A549 (cell line): ENCODE results near the gene CRB2. TPM values are rescaled to one million over a fixed set of nuclear protein-coding genes. Genes with fewer than 3 reads are reported as not detected.
A peak's percentile ranks its signal among the peaks of the same experiment; 100 is the strongest.

ENCODE experiments used
- ATAC-seq, 2 experiments: fragments of 200-7000 bp in 1 of 2; fragments of >200 bp in 1 of 2; cut with Nextera tagmentation in 1 of 2; cut with Tn5 transposase in 1 of 2; 3 replicates each; pipeline versions ENCODE4 v1.8.0 to v1.9.1; 2018 to 2020; ENCODE audit warnings: mild to moderate bottlenecking in 1 of 2, moderate library complexity in 1 of 2
- CTCF ChIA-PET: fragments of 300-600 bp; sonication (Branson Sonifier 250); formaldehyde crosslinking; extraction: SDS; loops from one replicate; lab custom pipeline; 2021; ENCODE audit warnings: antibody characterized with exemption, inconsistent platforms; lab: Yijun Ruan, JAX
- POLR2A ChIA-PET: fragments of 350-600 bp; formaldehyde crosslinking; extraction: SDS; loops from one replicate; lab custom pipeline; 2021; ENCODE audit warnings: antibody characterized with exemption, inconsistent platforms; lab: Yijun Ruan, JAX
- DNase-seq, 2 experiments: peaks; one replicate each; pipeline versions ENCODE4 v3.0.0 to v3.0.0-alpha.2; 2011 to 2016; ENCODE audit warnings: low read depth in 1 of 2, low spot score in 1 of 2
- FAIRE-seq: peaks from 2 replicates; lab custom pipeline; 2011; peaks lifted over from hg19 to GRCh38; lab: Jason Lieb, UNC
- H3K27ac ChIP-seq, 2 experiments: fragments of >200 bp; sonication (Bioruptor Twin); formaldehyde crosslinking; 3 replicates each; pipeline ENCODE4 v1.5.1; 2016 to 2017
- H3K4me1 ChIP-seq: fragments of >200 bp; sonication (Bioruptor Twin); formaldehyde crosslinking; 3 replicates; pipeline ENCODE4 v1.6.1; 2016
- H3K4me2 ChIP-seq: fragments of >200 bp; sonication (Bioruptor Twin); formaldehyde crosslinking; 3 replicates; pipeline ENCODE4 v1.6.1; 2016
- H3K4me3 ChIP-seq: fragments of >200 bp; sonication (Bioruptor Twin); formaldehyde crosslinking; 3 replicates; pipeline ENCODE4 v1.5.1; 2016
- H3K9me3 ChIP-seq: fragments of >200 bp; sonication (Bioruptor Twin); formaldehyde crosslinking; 3 replicates; pipeline ENCODE4 v1.6.1; 2016
- CBX8 ChIP-seq: fragments of 200-600 bp; sonication (generic); IDR thresholded peaks from 2 replicates; pipeline ENCODE4 v1.6.1; 2016
- CEBPB ChIP-seq, 2 experiments: fragments of >200 bp in 1 of 2; sonication (Bioruptor Twin) in 1 of 2; formaldehyde crosslinking in 1 of 2; IDR thresholded peaks; 2 replicates each; pipeline ENCODE4 v1.6.1; 2012 to 2016
- EHF ChIP-seq: fragments of 250-450 bp; sonication (Bioruptor Pico); IDR thresholded peaks from 2 replicates; pipeline ENCODE4 v1.5.0; 2020; ENCODE audit warnings: mild to moderate bottlenecking
- EHMT2 ChIP-seq: fragments of 200-600 bp; sonication (generic); IDR thresholded peaks from 2 replicates; pipeline ENCODE4 v1.6.1; 2016; ENCODE audit warnings: antibody characterized with exemption, low read depth, mild to moderate bottlenecking, moderate library complexity
- FOSL2 ChIP-seq, 2 experiments: fragments of 450-650 bp in 1 of 2; fragments of >200 bp in 1 of 2; sonication (Bioruptor Twin) in 1 of 2; formaldehyde crosslinking; IDR thresholded peaks; 2 replicates each; pipeline versions ENCODE4 v1.5.0 to v1.6.1; 2016 to 2020; ENCODE audit warnings: mild to moderate bottlenecking in 1 of 2, moderate library complexity in 1 of 2
- FOXS1 ChIP-seq: fragments of 250-450 bp; sonication (Bioruptor Pico); IDR thresholded peaks from 2 replicates; pipeline ENCODE4 v1.5.0; 2020; ENCODE audit warnings: mild to moderate bottlenecking, moderate library complexity
- HES2 ChIP-seq: fragments of >200 bp; sonication (Bioruptor Twin); formaldehyde crosslinking; IDR thresholded peaks from 2 replicates; pipeline ENCODE4 v1.6.1; 2016
- HMGXB4 ChIP-seq: fragments of 250-450 bp; sonication (Bioruptor Pico); IDR thresholded peaks from 2 replicates; pipeline ENCODE4 v1.5.0; 2021; ENCODE audit warnings: mild to moderate bottlenecking, moderate library complexity, borderline replicate concordance
- HOXB13 ChIP-seq: fragments of 250-450 bp; sonication (Bioruptor Pico); IDR thresholded peaks from 2 replicates; pipeline ENCODE4 v1.5.0; 2020; ENCODE audit warnings: low read depth, mild to moderate bottlenecking, moderate library complexity
- JUN ChIP-seq, 2 experiments: fragments of >200 bp; sonication (Bioruptor Twin); formaldehyde crosslinking; IDR thresholded peaks; 2 replicates in 1 of 2; 3 replicates in 1 of 2; pipeline ENCODE4 v1.6.1; 2016 to 2017
- JUNB ChIP-seq: fragments of >200 bp; sonication (Bioruptor Twin); formaldehyde crosslinking; IDR thresholded peaks from 2 replicates; pipeline ENCODE4 v1.6.1; 2016
- MAZ ChIP-seq: fragments of 150-350 bp; IDR thresholded peaks from 2 replicates; pipeline ENCODE4 v1.6.1; 2014; ENCODE audit warnings: antibody characterized with exemption, low read depth, low read length, borderline replicate concordance
- NR3C1 ChIP-seq: fragments of >200 bp; sonication (Bioruptor Twin); formaldehyde crosslinking; IDR thresholded peaks from 3 replicates; pipeline ENCODE4 v1.6.1; 2017
- PBX3 ChIP-seq: IDR thresholded peaks from 2 replicates; pipeline ENCODE4 v1.6.1; 2012
- REST ChIP-seq: fragments of 200-600 bp; sonication (generic); IDR thresholded peaks from 2 replicates; pipeline ENCODE4 v1.6.1; 2016; ENCODE audit warnings: antibody characterized with exemption, mild to moderate bottlenecking, moderate library complexity
- RFX5 ChIP-seq: fragments of 450-650 bp; IDR thresholded peaks from 2 replicates; pipeline ENCODE4 v1.7.1; 2014; ENCODE audit warnings: antibody characterized with exemption, mild to moderate bottlenecking, moderate library complexity
- SREBF2 ChIP-seq: fragments of 450-650 bp; IDR thresholded peaks from 2 replicates; pipeline ENCODE4 v1.6.1; 2014; ENCODE audit warnings: mild to moderate bottlenecking, moderate library complexity
- TFCP2L1 ChIP-seq: fragments of 250-450 bp; sonication (Bioruptor Pico); IDR thresholded peaks from 2 replicates; pipeline ENCODE4 v1.5.0; 2021; ENCODE audit warnings: mild to moderate bottlenecking
- USF2 ChIP-seq: fragments of 450-650 bp; IDR thresholded peaks from 2 replicates; pipeline ENCODE4 v1.6.1; 2014; ENCODE audit warnings: antibody characterized with exemption
- ZNF302 ChIP-seq: fragments of 250-450 bp; sonication (Bioruptor Pico); IDR thresholded peaks from 2 replicates; pipeline ENCODE4 v1.9.0; 2021; ENCODE audit warnings: inconsistent platforms, mild to moderate bottlenecking, moderate library complexity
- WGBS: methylation state at CpG from one replicate; pipeline ENCODE4 v1.1.6; 2017; ENCODE audit errors: missing lambda C conversion rate; 5-methylcytosine and 5-hydroxymethylcytosine counted together
- polyA minus RNA-seq: library from RNA; depleted of rRNA, polyadenylated mRNA; stranded (reverse); fragments of >200 nt; gene quantifications from 2 replicates; pipeline ENCODE4 v1.2.3, GENCODE V29; 2011; rRNA and poly(A)+ RNA removed
- polyA plus RNA-seq, 4 experiments: library from polyadenylated mRNA; depleted of rRNA in 3 of 4; stranded (reverse); fragments of >200 nt; fragmentation: RNase III in 1 of 4; extraction: RNeasy Plus Mini Kit Qiagen cat#74134 plus additional on column Dnase treatment in 1 of 4; gene quantifications; 2 replicates in 3 of 4; 3 replicates in 1 of 4; pipeline ENCODE4 v1.2.3, GENCODE V29; 2011 to 2017

CRB2 gene
- polyA plus RNA-seq (2011; rRNA removed) (0.01 TPM in 1 of 2 replicates, not detected in the other), polyA plus RNA-seq (2017; fragmentation: RNase III; extraction: RNeasy Plus Mini Kit Qiagen cat#74134 plus additional on column Dnase treatment) (0.05 to 0.10 TPM (median 0.09 TPM) in 3 replicates), polyA minus RNA-seq (not detected in 2 replicates)
- 0.01 and 0.03 TPM in 2 replicates for polyA plus RNA-seq (2012; cell fraction: cytosol; rRNA removed)
- polyA plus RNA-seq (2012; cell fraction: nucleus; rRNA removed) = 0.12 and 0.17 TPM in 2 replicates

- no peak for TF ChIP-seq JUNB
- no peak for TF ChIP-seq HES2
- no peak for TF ChIP-seq EHF (CRISPR knock-in tag)
- no peak for TF ChIP-seq CBX8
- no peak for TF ChIP-seq HMGXB4 (CRISPR knock-in tag)
- no peak for TF ChIP-seq ZNF302 (CRISPR knock-in tag)
- TF ChIP-seq HOXB13 (CRISPR knock-in tag) = no peak
- TF ChIP-seq SREBF2 = no peak
- no peak for TF ChIP-seq FOXS1 (CRISPR knock-in tag)
- TF ChIP-seq NR3C1 = no peak
- CTCF ChIA-PET = interaction anchor here (0.7 to 6.2 kb wide), 13 partner anchors 11 to 684 kb away, joined by 4 to 130 read pairs (median 20); no protein-coding TSS in a partner anchor
- Histone ChIP-seq H3K4me1 (peaks cover 13% of the 10 kb centered on the region; the same call in 2 of the 3 replicates), H3K27ac (no peak within 1 kb of the TSS), H3K9me3 (no peaks in the 10 kb centered on the region), H3K4me2 (no peak within 1 kb of the TSS), H3K4me3 (no peak within 1 kb of the TSS)
- FAIRE-seq (no peak), ATAC-seq (peak in 1 of 2 experiments; percentile 37; a peak in 3 of 6 replicates), DNase-seq (peak in 1 of 2 experiments; percentile 33)
- WGBS = 59% methylated on average over 12 of the region's 17 CpGs
- POLR2A ChIA-PET = no interaction called here
Measured at GRCh38 chr9:123355761-123356431, at the start of gene CRB2. Gene CRB2, plus strand, starts transcription at chr9:123356197. Its CDS starts 64 bp downstream, at chr9:123356261.

GRCh38 chr9:123309611-123310010 lies 46.4 kb upstream of the CRB2 start:
- no peak overlapping the region for H3K27ac ChIP-seq
- H3K4me1 ChIP-seq = peaks cover 10% of the 10 kb centered on the region; the same call in 1 of the 3 replicates
- H3K4me2 ChIP-seq = no peak overlapping the region
- ATAC-seq (no peak), DNase-seq (no peak), FAIRE-seq (no peak)
- no peaks in the 10 kb centered on the region for H3K9me3 ChIP-seq
- POLR2A ChIA-PET = no interaction called here
- H3K4me3 ChIP-seq = no peak overlapping the region
- TF ChIP-seq JUN (IDR thresholded peaks at IDR 0.05) (no peak), CEBPB (IDR thresholded peaks at IDR 0.05) (no peak), MAZ (no peak), ZNF302 (CRISPR knock-in tag) (no peak), EHMT2 (no peak), PBX3 (no peak), USF2 (no peak), FOSL2 (IDR thresholded peaks at IDR 0.05) (no peak), FOSL2 (CRISPR knock-in tag; IDR thresholded peaks at IDR 0.05) (no peak), JUNB (no peak), REST (no peak), TFCP2L1 (CRISPR knock-in tag) (no peak), RFX5 (no peak)
- WGBS = 63% methylated on average over 1 of the region's 1 CpG
- CTCF ChIA-PET = no interaction called here
